Kidney capillary endothelial cell (primary cell): Measurements from ENCODE around the gene RBM5.

Experiments used
- DNase-seq: peaks from one replicate; pipeline ENCODE4 v3.0.0-alpha.2; 2018; ENCODE audit warnings: low spot score

The RBM5 gene

DNA sequence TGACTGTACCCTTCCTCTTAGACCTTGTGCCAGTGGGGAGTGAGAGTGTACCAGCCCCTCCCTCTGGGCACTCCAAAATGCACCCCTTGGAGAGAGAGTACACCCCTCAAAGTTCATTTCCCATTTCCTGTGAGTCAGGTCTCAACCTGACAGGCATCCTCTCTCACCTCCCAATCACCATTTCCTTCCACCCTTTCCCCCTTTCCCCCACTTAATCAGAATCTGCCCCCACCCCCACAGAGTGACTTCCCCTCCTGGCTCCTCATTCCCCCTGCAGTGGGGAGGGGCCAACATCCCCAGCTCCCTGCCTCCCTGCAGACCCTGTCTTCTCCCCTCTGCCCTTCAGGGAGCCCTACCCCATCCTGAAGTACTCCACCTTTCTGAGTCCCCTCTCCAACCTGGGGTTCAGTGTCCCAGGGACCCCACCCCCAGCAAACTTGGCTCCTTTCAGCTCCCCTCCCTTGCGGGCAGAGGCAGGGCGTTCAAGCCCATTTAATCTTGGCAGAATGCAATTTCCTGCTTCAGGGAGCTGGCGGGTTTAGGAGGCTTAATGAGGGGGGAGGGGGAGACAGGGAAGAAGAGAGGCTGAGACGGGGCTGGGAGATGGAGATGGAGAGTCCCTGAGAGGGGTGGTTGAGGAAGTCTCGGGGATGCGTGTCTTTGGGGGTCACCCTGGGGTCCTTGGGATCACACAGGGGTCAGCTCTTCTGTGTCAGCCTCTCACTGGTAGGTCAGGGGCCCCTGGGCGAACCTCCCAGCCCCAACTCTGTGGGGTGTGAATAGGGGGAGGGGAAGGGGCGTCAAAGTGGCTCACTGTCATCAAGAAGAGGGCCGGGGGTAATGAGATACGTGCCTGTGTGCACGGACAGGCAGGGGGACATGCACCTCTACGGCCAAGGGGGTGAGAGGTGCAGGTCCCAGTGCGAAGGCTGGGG, 49.8 kb downstream of the RBM5 start:
- DNase-seq = no peak

DNA sequence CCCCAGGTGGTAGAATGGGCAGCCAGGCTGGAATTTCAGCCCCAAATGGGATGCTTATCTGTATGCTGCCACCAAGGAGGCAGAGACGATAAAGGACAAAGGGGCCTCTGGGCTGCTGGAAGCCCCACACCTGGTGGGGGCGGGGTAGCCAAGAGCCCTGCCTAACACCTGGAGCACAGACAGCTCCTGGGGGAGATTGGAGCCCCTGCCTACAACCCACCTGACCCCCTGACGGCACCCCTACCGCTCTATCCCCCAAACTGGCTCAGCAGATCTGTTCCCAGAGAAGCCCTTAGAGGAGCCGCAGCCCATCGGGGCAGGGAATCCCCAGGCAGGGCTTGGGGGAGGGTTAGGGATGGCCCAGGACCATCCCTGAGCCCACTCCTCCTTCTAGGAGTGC, 50.6 kb downstream of the RBM5 start:
- DNase-seq = no peak

DNA sequence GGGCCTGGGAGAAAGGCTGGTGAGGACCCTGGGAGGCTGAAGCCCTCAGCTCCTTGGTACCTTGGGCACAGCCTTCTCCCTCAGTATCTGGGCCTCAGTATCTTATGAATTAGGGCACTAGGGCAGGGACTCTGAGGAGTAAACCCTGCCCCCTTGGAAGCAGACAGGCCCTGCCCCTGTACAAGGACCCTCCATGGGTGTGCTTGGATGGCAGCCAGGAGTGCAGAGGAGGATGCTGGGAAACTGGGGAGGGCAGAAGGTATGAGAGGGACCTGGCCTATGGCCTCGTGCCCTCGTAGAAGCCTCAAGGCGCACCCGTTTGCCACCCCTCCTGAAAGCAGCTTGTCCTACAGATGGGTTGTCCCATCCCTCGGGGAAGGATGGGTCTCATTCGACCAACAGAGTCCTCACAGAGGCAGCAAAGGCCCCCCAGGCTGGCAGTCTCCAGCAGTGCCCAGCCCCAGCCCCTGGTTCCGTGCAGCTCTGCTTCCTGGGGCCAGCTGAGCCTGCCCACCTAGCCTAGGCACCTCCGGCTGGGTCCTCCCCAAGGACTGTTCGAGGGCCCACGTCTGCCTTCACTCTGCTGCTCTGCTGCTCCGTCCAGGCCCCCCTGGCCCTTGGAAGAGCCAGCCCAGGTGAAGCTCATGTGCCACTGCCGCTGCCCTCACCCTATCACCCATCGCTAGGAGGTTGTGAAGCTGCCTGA, 51.2 kb downstream of the RBM5 start:
- DNase-seq = no peak

DNA sequence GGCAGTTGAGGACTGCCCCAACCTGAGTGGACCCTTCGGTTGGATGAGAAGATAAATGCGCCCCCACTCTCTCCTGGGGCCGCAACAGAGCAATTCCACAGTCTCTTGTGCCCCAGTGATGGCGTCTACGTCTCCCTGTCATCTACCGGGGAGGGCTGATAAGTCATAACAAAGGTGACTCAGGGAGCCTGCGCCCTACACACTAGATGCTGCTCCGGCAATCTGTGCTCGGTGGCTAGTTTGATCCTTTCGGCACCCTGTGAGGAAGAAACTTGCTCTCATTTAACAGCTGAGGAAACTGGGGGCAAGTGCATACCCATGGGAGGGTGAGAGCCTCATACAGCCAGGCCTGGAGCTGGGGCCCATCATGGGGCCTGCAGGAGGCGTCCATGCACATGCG, 52.3 kb downstream of the RBM5 start:
- DNase-seq = no peak

DNA sequence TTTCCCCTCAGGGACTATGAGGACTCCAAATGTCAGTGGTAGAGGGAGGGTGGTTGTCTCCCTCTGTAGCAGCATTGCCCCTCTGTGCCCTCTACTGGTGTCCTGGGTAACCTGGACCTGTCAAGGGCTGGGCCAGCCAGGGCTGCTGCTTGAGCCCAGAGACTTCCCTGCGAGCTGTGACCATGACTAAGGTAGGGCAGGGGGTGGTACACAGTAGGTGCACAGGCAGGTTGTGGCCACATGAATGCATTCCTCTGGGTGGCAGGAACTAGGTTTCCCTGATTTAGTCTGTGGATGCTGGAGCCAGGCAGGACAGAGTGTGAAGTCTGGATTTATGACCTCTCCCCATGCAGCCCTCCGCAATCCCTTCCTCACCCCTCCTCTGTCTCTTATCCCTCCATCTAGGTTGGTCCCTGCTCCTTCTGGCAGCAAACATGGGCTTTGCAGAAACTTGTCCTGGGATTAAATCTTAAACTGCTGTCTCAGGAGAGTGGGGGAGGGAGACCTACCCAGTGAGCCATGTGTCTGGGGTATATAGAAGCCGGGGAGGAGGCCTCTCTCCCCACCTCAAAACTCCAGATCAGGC, 57.7 kb downstream of the RBM5 start:
- DNase-seq = no peak

DNA sequence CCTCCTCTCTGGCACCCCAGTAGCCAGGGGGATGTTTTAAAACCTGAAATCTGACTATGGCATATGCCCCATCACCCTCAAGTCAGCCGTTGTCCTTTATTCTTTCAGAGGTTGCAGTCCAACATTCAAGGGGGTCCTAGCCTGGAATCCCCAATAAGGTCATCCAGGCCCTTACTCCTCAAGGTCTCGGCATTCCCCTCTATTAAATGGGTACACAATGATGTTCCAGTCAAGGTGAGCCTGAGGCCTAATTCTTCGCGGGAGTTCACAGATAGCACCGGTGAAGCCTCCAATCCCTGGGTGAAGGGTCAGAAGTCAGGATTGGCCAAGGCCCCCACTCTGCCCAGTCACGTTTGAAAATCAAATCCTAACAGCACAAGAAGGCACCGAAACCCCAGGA, 58.3 kb downstream of the RBM5 start:
- DNase-seq = no peak

DNA sequence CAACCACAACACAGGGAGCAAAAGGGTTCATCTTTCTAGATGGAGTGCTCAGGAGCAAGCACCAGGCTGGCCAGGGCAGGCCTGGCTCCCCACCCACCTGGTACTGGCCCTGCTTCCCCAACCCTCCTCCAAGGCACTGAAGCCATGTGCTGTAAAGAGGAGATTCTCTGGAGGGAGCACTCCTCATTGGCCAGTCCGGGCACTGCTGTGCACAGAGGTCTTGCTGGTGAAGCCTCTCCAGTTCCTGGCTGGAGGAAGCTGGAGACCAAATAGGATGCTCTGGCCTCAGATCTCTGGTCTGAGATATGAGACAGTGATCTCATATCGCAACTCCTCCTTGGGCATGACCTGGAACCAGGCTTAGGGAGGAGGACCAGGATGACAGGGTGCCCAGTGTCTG, 58.7 kb downstream of the RBM5 start:
- DNase-seq = no peak

DNA sequence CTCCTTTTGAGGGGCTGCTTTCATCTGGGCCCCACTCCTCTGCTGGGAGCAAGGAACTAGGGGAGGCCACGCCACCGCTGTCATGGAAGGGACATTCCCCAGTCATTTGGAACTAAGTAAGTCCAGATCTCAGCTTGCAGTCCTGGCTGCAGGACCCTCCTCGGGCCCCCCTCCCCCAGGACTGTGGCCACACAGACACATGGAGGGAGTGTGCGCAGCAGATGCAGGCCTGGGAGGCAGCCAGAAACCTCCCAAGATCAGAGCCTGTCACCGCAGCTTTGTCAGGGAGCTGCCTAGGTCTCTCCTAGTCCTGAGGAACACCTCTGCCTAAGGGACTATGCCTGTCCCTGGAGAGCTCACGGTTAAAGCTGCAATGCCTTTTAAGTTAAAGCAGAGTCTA, 59.1 kb downstream of the RBM5 start:
- no peak for DNase-seq

DNA sequence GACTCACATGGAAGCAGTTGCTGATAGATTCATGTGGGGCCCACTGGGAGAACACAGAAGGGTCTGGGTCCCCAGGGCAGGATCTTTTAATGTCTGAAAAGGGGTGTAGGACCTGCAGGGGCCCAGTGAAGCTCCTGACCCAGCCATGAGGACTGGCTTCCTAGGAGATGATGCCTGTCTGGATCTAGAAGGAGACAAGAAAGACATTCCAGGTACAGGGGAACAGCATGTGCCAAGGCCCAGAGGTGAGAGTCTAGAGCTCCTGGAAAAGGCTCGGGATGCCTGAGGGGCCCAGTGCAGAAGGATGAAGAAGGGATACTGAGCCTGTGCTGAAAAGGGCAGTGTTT, 61.7 kb downstream of the RBM5 start:
- no peak for DNase-seq

DNA sequence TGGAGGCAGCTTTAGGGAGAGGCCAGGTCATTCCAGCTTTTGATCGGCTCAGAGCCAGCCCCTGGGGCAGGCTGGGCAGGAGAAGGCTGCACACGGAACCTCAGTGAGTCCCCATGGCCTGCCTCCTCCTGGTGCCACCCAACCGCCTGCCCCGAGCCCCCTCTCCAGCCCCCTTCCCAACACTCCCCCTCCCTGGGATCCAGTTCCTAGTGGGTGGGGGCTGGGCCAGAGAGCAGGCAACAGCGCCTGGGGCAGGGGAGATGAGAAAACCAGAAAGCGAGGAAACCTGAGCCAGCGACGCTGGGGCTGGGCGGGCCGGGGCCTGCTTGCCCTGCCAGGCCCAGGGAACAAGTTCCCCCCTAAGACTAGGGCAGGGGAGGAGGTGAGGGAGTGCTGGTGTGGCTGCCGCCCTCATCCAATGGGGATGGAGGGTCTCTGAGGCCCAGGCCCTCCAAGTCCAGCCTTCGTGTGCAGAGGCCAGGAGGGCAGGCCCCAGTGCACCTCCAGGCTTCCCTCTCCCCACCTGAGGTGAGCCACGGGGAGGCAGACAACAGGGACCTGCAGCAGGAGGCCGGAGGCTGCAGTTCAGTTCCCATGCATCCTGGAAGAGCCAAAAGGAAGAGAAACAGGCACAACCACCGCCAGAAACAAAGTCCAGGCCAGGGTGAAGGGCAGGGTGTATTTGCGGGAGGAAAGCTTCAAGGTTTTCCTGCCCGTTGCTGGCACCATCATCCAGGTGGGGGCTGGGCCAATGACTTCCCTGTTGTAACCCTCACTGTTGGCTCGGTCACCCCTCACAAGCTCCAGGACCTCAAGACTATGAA, 62.4 kb downstream of the RBM5 start:
- no peak for DNase-seq

DNA sequence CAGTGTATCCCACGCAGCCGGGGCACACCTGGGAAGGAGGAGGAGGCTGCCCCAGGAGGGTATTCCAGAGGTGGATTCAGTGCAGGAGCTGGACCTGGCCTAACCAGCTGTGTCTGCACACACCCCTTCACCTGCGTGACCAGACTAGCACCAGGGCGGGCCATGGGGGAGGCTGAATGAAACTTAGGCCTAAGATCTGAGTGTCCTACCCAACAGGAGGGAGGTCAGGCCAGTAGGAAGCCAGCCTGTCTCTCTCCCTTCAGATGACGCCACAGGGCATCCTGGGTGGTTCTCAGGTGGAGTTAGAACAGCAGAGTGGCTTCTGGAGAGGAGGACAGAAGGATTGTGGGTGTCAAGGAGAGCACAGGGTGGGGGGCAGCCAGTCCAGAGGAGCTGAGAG, 63.0 kb downstream of the RBM5 start:
- no peak for DNase-seq

DNA sequence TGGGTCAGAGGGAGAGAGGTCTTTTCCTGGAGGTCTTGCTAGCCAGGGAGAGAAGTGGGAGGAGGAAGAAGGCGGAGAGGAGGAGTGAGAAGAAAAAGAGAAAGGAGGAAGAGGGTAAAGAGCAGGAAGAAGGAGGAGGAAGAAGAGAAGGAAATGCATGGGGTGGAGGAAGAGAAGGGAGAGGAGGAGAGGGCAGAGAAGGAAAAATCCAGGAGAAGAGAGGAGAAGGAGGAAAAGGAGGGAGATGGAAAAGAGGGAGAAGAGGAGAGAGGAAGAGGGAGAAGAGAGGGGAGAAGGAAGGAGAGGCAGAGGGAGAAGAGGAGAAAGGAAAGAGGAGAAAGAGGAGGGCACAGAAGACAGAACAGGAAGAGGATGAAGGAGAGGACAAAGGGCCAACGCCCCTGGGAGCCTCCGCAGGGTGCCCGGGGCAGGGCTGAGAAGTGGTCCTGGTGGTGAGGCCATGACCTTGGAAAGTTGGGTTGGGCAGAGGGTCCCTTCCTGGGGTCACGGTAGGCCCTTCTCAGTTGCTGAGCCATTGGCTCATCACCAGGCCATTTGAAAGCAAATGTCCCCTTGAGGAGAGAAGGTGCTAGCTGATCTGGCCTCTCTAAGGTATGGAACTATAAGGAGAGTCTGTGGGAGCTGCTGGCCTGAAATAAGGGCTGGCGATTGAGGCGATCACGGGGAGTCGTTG, 65.2 kb downstream of the RBM5 start:
- no peak for DNase-seq

DNA sequence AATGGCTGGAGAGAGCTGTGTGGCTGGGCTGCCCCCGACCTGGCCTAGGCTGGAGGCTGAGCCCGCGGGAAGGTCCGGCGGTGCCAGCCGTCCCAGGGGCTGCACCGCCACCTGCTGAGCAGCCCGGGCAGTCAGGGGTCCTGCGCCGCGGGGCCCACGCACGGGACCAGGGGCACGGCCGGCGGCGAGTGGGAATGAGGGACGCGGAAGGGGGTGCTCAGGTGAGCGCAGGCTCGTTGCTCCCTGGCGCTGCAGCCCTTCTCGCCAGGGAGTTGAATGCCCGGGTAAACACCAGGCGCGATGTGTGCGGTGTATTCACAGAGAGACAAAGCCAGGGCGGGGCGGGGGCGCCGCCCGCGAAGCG, 65.7 kb downstream of the RBM5 start:
- no peak for DNase-seq

DNA sequence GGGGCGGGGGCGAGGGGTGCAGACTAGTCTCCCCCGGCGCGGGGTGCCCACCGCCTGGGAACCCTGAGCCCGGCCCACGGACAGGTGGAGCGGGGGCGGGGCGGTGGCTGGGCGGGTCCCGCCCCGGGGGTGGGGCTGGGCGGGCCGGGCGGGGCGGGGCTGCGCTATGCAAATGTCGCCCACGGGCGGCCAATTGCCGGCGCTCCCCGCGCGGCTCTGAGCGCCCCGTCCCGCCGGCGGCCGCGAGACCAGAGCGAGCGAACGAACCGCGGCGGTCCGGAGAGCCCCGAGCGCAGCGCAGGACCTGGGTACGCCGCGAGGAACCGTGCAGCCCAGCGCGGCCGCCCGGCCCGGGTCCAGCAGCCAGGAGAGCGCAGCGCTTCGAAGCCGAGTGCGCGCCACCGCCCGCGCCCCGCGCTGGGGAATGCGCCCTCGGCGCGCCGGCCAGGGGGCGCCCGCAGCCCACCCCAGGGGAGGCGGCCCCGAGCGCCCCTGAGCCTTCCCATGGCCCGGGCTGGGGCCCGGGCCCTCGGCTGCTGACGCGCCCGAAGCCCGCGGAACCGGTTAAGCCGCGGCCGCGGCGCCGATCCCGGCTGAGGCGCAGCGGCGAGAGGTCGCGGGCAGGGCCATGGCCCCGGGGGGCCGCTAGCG, 66.2 kb downstream of the RBM5 start, which contains the start of gene SEMA3F:
Gene SEMA3F, plus strand, starts transcription at position 485 of the 651 bp plus-strand sequence. CDS start 4,299 bp downstream, outside the sequence.
- DNase-seq = no peak

DNA sequence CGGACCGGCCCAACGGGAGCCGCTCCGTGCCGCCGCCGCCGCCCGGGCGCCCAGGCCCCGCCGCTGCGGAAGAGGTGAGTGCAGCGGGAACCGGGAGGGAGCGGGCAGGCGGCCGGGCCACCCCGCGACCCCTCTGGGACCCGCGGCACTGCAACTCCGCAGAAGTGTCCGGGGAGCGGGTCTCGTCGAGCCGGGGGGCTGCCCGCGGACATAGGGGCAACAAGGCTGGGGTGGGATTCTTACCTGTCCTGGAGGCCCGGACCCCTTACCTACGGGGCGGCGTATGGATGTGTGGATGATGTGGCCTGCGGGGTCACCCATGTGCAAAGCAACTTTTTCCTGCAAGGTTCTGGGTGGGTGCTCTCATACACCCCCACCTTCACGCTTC, 66.8 kb downstream of the RBM5 start:
- no peak for DNase-seq

DNA sequence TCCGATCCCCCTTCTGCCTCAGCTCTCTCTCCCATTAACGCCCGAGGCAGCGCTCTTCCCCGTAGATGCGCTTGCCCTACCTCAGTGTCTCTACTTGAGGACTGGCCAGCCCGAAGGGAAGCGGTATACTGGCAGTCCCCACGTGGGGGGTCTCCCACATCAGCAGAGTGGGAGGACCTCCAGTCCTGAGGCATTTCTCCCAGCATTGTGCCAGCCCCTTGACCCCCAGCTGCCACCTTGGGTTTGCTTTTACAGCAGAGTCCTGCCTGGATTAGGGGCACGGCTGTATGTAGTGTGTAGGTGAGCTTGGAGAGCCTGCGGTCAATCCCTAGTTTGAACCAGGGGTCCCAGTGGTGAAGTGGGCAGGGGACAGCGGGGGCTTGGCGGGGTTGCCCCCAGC, 67.2 kb downstream of the RBM5 start:
- no peak for DNase-seq

DNA sequence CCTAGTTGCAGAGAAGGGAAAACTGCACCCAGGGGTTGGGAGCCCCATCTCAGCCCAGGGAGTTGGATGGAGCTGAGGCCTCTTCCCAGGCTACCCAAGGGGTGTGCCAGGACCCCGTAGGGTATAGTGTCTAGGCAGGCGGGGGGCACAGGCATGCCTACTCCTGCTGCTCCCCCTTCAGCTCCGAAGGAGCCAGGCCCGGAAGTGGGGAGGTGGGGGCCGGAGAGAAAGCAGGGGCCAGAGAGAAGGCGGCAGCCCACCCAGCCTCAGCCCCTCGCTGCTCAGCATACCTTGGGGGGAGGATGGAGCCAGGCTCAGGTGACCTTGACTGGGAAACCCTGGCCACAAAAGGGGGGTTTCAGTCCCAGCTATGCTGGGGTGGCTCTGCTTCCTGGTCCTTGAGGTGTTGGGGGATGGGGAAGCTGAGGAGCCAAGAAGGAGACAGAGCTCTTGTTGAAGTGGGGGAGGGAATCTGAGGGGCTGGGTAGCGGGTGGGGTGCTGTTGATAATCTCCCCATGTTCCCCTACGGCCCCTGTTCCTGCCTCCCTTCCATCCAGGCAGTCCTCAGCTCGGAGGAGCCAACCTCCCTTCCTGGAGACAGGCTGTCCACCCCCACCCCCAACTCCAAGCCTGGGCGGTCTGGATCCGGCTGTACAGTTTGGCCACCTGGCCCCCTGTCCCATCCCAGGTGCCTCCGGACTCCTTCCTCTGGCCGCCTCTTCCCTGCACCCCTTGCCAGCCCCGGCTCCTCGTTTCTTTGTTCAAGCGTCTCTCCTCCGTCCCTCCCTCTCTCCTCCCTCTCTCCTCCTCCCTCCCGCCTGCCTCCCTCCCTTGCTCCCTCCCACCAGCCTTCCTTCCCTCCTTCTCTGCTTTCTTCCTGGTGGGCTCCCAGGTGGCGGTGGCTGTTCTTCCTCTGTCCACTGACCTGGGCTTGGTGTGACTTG, 68.1 kb downstream of the RBM5 start:
- no peak for DNase-seq

DNA sequence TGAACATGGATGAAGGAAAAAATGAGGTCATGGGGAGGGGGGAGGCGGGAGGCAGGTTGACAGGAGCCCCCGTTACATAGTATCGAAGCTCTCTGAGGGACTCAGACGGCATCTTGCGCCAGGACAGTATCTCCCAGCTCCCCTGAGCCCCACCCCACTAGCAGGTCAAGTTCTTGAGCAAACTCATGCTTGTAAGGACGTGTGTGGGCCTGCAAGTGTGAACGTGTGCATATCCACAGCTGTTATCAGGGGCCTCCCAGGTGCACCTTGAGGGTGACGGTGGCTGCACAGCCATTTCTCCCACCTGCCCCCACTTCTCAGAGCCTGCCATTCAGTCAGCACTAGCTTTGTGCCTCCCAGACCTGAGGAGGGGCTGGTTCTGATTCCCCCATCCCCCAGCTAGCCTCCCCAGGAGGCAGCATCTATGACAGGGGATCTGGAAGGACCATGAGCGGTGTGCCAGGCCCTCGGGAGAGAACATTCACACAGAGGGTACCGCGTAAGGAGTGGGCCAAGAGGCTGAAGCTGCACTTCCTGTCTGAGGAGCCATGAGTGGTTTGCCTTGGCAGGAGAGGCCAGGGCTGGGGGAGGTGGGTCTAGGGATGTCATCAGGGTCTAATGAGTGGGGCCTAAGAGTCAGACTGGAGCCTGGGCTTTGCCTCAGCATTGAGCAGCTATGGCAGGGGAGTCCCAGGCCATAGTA, 69.3 kb downstream of the RBM5 start:
- no peak for DNase-seq

DNA sequence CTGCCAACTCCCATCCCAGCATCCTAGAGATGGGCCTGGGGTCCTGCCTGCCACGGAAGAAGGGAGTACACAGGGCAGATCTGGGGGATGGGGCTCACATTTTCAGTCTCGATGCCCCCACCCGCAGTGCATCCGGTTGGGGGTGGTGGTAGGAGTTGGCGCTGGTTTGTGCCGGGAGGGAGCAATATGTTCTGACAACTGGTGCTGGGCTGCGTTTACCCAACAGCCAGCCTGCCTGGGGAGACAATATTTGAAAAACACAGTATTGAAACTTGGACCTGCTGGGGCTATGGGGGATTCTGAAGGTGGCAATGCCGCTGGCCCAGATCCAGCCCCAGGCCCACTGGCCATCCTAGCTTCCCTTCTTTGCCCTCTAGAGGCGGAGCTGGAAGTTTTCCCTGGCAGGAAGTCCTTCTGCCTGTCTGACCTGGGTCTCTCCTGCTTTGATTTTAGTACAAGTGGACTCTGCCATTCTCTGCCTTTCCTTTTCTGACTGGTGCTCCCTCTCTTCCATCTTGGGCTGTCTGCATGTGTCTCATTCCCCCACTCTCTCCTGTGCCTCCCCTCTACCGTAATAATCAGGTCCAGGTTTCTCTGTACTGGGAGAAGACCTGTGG, 69.9 kb downstream of the RBM5 start:
- DNase-seq = no peak
